Endothelial cell of umbilical vein (primary cell): Measurements from ENCODE around the gene HECA. TPM values are rescaled to one million over a fixed set of nuclear protein-coding genes. Genes with fewer than 3 reads are reported as not detected.

Experiments
- BruUV-seq: library from RNA; stranded (reverse); fragments of 400-500 nt; replicated peaks from 2 replicates; lab custom pipeline; 2021; lab: Mats Ljungman, UMichigan
- CTCF ChIA-PET: fragments of 300-600, 350-600 bp; sonication (Branson Sonifier 250); formaldehyde crosslinking; loops from one replicate; lab custom pipeline; 2021; ENCODE audit warnings: antibody characterized with exemption, inconsistent platforms; lab: Charles Lee
- POLR2A ChIA-PET: fragments of 300-600, 350-600 bp; sonication (Branson Sonifier 250); formaldehyde crosslinking; loops from one replicate; lab custom pipeline; 2021; ENCODE audit warnings: antibody characterized with exemption, inconsistent platforms; lab: Charles Lee
- DNase-seq: peaks from one replicate; pipeline ENCODE4 v3.0.0-alpha.2; 2011; ENCODE audit warnings: low read depth, low spot score
- FAIRE-seq: peaks from 2 replicates; lab custom pipeline; 2011; peaks lifted over from hg19 to GRCh38; lab: Jason Lieb, UNC
- H2AFZ ChIP-seq: 2 replicates; pipeline ENCODE4 v1.6.0; 2012; ENCODE audit warnings: low read depth, low read length, control low read depth, inconsistent platforms
- H3K27ac ChIP-seq: 2 replicates; pipeline ENCODE4 v1.5.1; 2011; ENCODE audit warnings: low read depth, mild to moderate bottlenecking, control low read depth, low read length, moderate library complexity; ENCODE audit not compliant: insufficient read depth
- H3K27me3 ChIP-seq, 2 experiments: 2 replicates each; pipeline versions ENCODE4 v1.6.0 to v1.6.1; 2011; ENCODE audit warnings: low read length in 2 of 2, mixed read lengths in 1 of 2; ENCODE audit not compliant: control insufficient read depth in 2 of 2, insufficient read depth in 2 of 2
- H3K36me3 ChIP-seq, 2 experiments: 2 replicates in 1 of 2; 3 replicates in 1 of 2; pipeline ENCODE4 v1.5.1; 2011; ENCODE audit warnings: low read length in 2 of 2, mild to moderate bottlenecking in 1 of 2, moderate library complexity in 1 of 2; ENCODE audit not compliant: control insufficient read depth in 2 of 2, insufficient read depth in 2 of 2; ENCODE audit errors: extremely low read depth in 1 of 2
- H3K4me1 ChIP-seq: 3 replicates; pipeline ENCODE4 v1.5.1; 2011; ENCODE audit warnings: mild to moderate bottlenecking, low read length; ENCODE audit not compliant: control insufficient read depth, insufficient read depth; ENCODE audit errors: extremely low read depth
- H3K4me2 ChIP-seq: 2 replicates; pipeline ENCODE4 v1.6.1; 2011; ENCODE audit warnings: low read length, control low read depth, mixed read lengths; ENCODE audit not compliant: insufficient read depth
- H3K4me3 ChIP-seq, 3 experiments: fragments of 200-600 bp in 1 of 3; sonication (generic), shearing (Covaris generic) in 1 of 3; replicated peaks in 1 of 3; 2 replicates each; pipeline ENCODE4 v1.5.1; 2011 to 2016; ENCODE audit warnings: control low read depth in 3 of 3, low read length in 3 of 3, mild to moderate bottlenecking in 2 of 3, inconsistent platforms in 1 of 3, low read depth in 1 of 3, moderate library complexity in 1 of 3; ENCODE audit not compliant: insufficient read depth in 1 of 3
- H3K79me2 ChIP-seq: 2 replicates; pipeline ENCODE4 v1.6.0; 2012; ENCODE audit warnings: low read length, inconsistent platforms; ENCODE audit not compliant: control insufficient read depth, insufficient read depth
- H3K9ac ChIP-seq: replicated peaks from 2 replicates; pipeline ENCODE3; 2011; ENCODE audit warnings: low read length, control low read depth; ENCODE audit not compliant: insufficient read depth; ENCODE audit errors: extremely low read depth
- H3K9me1 ChIP-seq: replicated peaks from 3 replicates; pipeline ENCODE4 v1.6.0; 2011; ENCODE audit warnings: mild to moderate bottlenecking, low read length; ENCODE audit not compliant: control insufficient read depth, insufficient read depth; ENCODE audit errors: extremely low read depth
- H3K9me3 ChIP-seq: replicated peaks from 2 replicates; pipeline ENCODE4 v1.5.1; 2012; ENCODE audit warnings: low read length, inconsistent platforms; ENCODE audit not compliant: control insufficient read depth, insufficient read depth
- H4K20me1 ChIP-seq: replicated peaks from 2 replicates; pipeline ENCODE3; 2011; ENCODE audit warnings: mild to moderate bottlenecking, low read length; ENCODE audit not compliant: control insufficient read depth, insufficient read depth; ENCODE audit errors: extremely low read depth
- EZH2 ChIP-seq: IDR thresholded peaks from 2 replicates; pipeline ENCODE4 v1.6.1; 2012; ENCODE audit warnings: borderline replicate concordance, low read depth, mild to moderate bottlenecking, moderate library complexity, low read length, inconsistent platforms; ENCODE audit not compliant: severe bottlenecking
- FOS ChIP-seq: IDR thresholded peaks from 2 replicates; pipeline ENCODE4 v1.6.1; 2011; ENCODE audit warnings: mild to moderate bottlenecking, low read length, moderate library complexity, borderline replicate concordance; ENCODE audit not compliant: insufficient read depth
- GATA2 ChIP-seq: IDR thresholded peaks from 2 replicates; pipeline ENCODE4 v1.7.0; 2011; ENCODE audit warnings: low read depth, mild to moderate bottlenecking, moderate library complexity, mixed read lengths, low read length; ENCODE audit not compliant: insufficient read length, insufficient read depth
- JUN ChIP-seq: IDR thresholded peaks from 2 replicates; pipeline ENCODE4 v1.6.1; 2011; ENCODE audit warnings: borderline replicate concordance, low read depth; ENCODE audit not compliant: insufficient read length, insufficient read depth
- MYC ChIP-seq: IDR thresholded peaks from one replicate; pipeline ENCODE4 v1.6.1; 2011; ENCODE audit warnings: mild to moderate bottlenecking, low read depth, low read length
- POLR2A ChIP-seq: IDR thresholded peaks from 2 replicates; pipeline ENCODE4 v1.6.1; 2012; ENCODE audit warnings: low read depth, mild to moderate bottlenecking, control low read depth, low read length
- POLR2AphosphoS5 ChIP-seq: IDR thresholded peaks from 2 replicates; pipeline ENCODE4 v1.6.1; 2012; ENCODE audit warnings: low read depth, mild to moderate bottlenecking, control low read depth, low read length, moderate library complexity; ENCODE audit not compliant: insufficient read depth
- dilution Hi-C: fragments of 300-500 bp; cut with MboI; formaldehyde crosslinking; loops from one replicate; pipeline ENCODE4 v1.15.0; 2019; ENCODE audit warnings: low sequenced_read_pairs; ENCODE audit not compliant: extremely low pct_ligation_motif_present
- intact Hi-C: fragments of 100-400 bp; cut with micrococcal nuclease; formaldehyde crosslinking; loops from one replicate; pipeline ENCODE4 v1.10.0; 2022
- polyA plus RNA-seq, 4 experiments: library from polyadenylated mRNA; depleted of rRNA in 3 of 4; stranded (reverse) in 3 of 4; unstranded in 1 of 4; fragments of >200 nt; gene quantifications; 2 replicates each; pipeline versions ENCODE4 v1.2.1 to v1.2.3, GENCODE V29; 2011 to 2012; ENCODE audit warnings: missing spikeins in 1 of 4
- total RNA-seq: library from RNA; stranded (reverse); gene quantifications from 2 replicates; pipeline ENCODE4 v1.2.3, GENCODE V29; 2021
- TF ChIP-seq, protein P1 (sequence below): IDR thresholded peaks from 2 replicates; pipeline ENCODE4 v1.6.1; 2011; ENCODE audit not compliant: insufficient read depth, insufficient read length
- TF ChIP-seq, protein P2 (sequence below), 2 donors: IDR thresholded peaks; 1 replicate in 1 of 2; 2 replicates in 1 of 2; pipeline ENCODE4 v1.5.1; 2011; ENCODE audit warnings: low read length in 2 of 2, mild to moderate bottlenecking in 2 of 2, moderate library complexity in 2 of 2, control low read depth in 1 of 2, inconsistent platforms in 1 of 2, low read depth in 1 of 2; ENCODE audit not compliant: insufficient read depth in 1 of 2; ENCODE audit errors: extremely low read depth in 1 of 2

Gene HECA
- total and polyA plus RNA-seq, 2 donors (not counting 3 experiments of a cell fraction or from before 2014, with no cell fraction given): 5.8 to 16.7 TPM

DNA sequence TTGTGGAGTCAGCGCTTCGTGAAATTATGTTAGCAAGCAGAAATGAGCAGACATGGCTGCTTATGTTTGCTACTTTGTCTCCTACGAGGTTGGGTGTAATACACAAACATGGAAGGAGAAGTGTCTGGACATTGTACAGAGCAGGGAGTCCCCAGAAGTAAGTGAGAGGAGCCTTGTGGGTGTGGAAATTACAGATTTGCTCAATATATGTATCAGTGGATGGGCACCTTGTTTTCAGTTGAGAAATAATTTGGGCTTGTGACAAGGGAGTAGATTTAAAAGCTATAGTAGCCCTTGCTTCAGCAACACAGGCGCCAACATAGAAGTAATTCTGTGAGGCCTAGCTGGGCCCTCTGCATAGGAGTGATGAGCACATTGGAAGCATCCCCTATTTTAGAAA lies 49.2 kb downstream of the HECA start:
- ChIA-PET CTCF (no interaction called here), POLR2A (no interaction called here)
- H4K20me1 ChIP-seq: no peaks in the 10 kb centered on the region
- no peak overlapping the region for H3K9ac ChIP-seq
- no peak overlapping the region for H3K27ac ChIP-seq
- H3K4me3 ChIP-seq: no peak overlapping the region
- no peaks in the 10 kb centered on the region for H3K79me2 ChIP-seq
- FAIRE-seq (no peak), DNase-seq (no peak)
- no peaks in the 10 kb centered on the region for H3K9me1 ChIP-seq
- no peaks in the 10 kb centered on the region for H3K9me3 ChIP-seq
- H3K4me2 ChIP-seq: no peak overlapping the region
- TF ChIP-seq FOS: no peak
- TF ChIP-seq, protein P1, sequence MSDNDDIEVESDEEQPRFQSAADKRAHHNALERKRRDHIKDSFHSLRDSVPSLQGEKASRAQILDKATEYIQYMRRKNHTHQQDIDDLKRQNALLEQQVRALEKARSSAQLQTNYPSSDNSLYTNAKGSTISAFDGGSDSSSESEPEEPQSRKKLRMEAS: no peak
- TF ChIP-seq POLR2A: no peak
- TF ChIP-seq, protein P2, sequence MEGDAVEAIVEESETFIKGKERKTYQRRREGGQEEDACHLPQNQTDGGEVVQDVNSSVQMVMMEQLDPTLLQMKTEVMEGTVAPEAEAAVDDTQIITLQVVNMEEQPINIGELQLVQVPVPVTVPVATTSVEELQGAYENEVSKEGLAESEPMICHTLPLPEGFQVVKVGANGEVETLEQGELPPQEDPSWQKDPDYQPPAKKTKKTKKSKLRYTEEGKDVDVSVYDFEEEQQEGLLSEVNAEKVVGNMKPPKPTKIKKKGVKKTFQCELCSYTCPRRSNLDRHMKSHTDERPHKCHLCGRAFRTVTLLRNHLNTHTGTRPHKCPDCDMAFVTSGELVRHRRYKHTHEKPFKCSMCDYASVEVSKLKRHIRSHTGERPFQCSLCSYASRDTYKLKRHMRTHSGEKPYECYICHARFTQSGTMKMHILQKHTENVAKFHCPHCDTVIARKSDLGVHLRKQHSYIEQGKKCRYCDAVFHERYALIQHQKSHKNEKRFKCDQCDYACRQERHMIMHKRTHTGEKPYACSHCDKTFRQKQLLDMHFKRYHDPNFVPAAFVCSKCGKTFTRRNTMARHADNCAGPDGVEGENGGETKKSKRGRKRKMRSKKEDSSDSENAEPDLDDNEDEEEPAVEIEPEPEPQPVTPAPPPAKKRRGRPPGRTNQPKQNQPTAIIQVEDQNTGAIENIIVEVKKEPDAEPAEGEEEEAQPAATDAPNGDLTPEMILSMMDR (IDR thresholded peaks at IDR 0.05; ENCODE audit: extremely low read depth in 1 of 2, insufficient read depth in 1 of 2, low read depth in 1 of 2, low read length in 2 of 2): no peak
- no peak for TF ChIP-seq GATA2
- no peak for TF ChIP-seq MYC
- no peak for TF ChIP-seq POLR2AphosphoS5
- TF ChIP-seq JUN: no peak
- no peak for TF ChIP-seq EZH2
- intact Hi-C loops (no loop called here), dilution Hi-C loops (no loop called here)
- no peak overlapping the region for H2AFZ ChIP-seq
- no peaks in the 10 kb centered on the region for H3K27me3 ChIP-seq
- H3K36me3 ChIP-seq: no peaks in the 10 kb centered on the region
- no TSS peak for BruUV-seq
- H3K4me1 ChIP-seq: no peaks in the 10 kb centered on the region
